ENCODE data around the gene MDFI.

MDFI gene

GRCh38 chr6:41593406-41593805, 44.9 kb upstream of the MDFI start:
- no peak overlapping the region for H3K27ac Mint-ChIP-seq
- no peak for DNase-seq
- peaks cover 26% of the 10 kb centered on the region for H3K27me3 Mint-ChIP-seq (ENCODE audit: low read depth, poor library complexity)
- no peak overlapping the region for H3K4me3 Mint-ChIP-seq
- H3K36me3 Mint-ChIP-seq (ENCODE audit: low read depth) = peaks cover 53% of the 10 kb centered on the region
- no peaks in the 10 kb centered on the region for H3K9me3 Mint-ChIP-seq
- peaks cover 56% of the 10 kb centered on the region for H3K4me1 Mint-ChIP-seq
- TF ChIP-seq CTCF (IDR thresholded peaks at IDR 0.05) = no peak

- no peak overlapping the region for H3K27ac Mint-ChIP-seq
- H3K9me3 Mint-ChIP-seq = no peaks in the 10 kb centered on the region
- DNase-seq = no peak
- peaks cover 26% of the 10 kb centered on the region for H3K27me3 Mint-ChIP-seq (ENCODE audit: low read depth, poor library complexity)
- H3K36me3 Mint-ChIP-seq (ENCODE audit: low read depth) = peaks cover 48% of the 10 kb centered on the region
- H3K4me3 Mint-ChIP-seq = no peak overlapping the region
- no peak for TF ChIP-seq CTCF (IDR thresholded peaks at IDR 0.05)
- H3K4me1 Mint-ChIP-seq = peaks cover 53% of the 10 kb centered on the region
Observed at GRCh38 chr6:41593839-41594238, 44.4 kb upstream of the MDFI start.

GRCh38 chr6:41594326-41594725, 43.9 kb upstream of the MDFI start:
- TF ChIP-seq CTCF (IDR thresholded peaks at IDR 0.05) = no peak
- peaks cover 47% of the 10 kb centered on the region for H3K36me3 Mint-ChIP-seq (ENCODE audit: low read depth)
- DNase-seq = no peak
- H3K4me3 Mint-ChIP-seq = no peak overlapping the region
- peaks cover 53% of the 10 kb centered on the region for H3K4me1 Mint-ChIP-seq
- no peak overlapping the region for H3K27ac Mint-ChIP-seq
- no peaks in the 10 kb centered on the region for H3K9me3 Mint-ChIP-seq
- H3K27me3 Mint-ChIP-seq (ENCODE audit: low read depth, poor library complexity) = peaks cover 24% of the 10 kb centered on the region

GRCh38 chr6:41594766-41595165, 43.5 kb upstream of the MDFI start:
- peak overlapping the region; percentile 29 for H3K27ac Mint-ChIP-seq
- peaks cover 23% of the 10 kb centered on the region for H3K27me3 Mint-ChIP-seq (ENCODE audit: low read depth, poor library complexity)
- TF ChIP-seq CTCF (IDR thresholded peaks at IDR 0.05) = no peak
- H3K36me3 Mint-ChIP-seq (ENCODE audit: low read depth) = peaks cover 47% of the 10 kb centered on the region
- no peak for DNase-seq
- H3K4me1 Mint-ChIP-seq = peaks cover 53% of the 10 kb centered on the region
- no peaks in the 10 kb centered on the region for H3K9me3 Mint-ChIP-seq
- H3K4me3 Mint-ChIP-seq = no peak overlapping the region

GRCh38 chr6:41595166-41595565, 43.1 kb upstream of the MDFI start:
- peaks cover 47% of the 10 kb centered on the region for H3K36me3 Mint-ChIP-seq (ENCODE audit: low read depth)
- no peak for DNase-seq

More at GRCh38 chr6:41595166-41595565, 43.1 kb upstream of the MDFI start:
- no peak overlapping the region for H3K27ac Mint-ChIP-seq
- TF ChIP-seq CTCF (IDR thresholded peaks at IDR 0.05) = no peak
- no peaks in the 10 kb centered on the region for H3K9me3 Mint-ChIP-seq
- no peak overlapping the region for H3K4me3 Mint-ChIP-seq
- H3K27me3 Mint-ChIP-seq (ENCODE audit: low read depth, poor library complexity) = peaks cover 23% of the 10 kb centered on the region
- peaks cover 53% of the 10 kb centered on the region for H3K4me1 Mint-ChIP-seq

Data from nephron progenitor cell (in vitro differentiated cells).